ENCODE measurements around the gene BRSK1.

The BRSK1 gene

DNA sequence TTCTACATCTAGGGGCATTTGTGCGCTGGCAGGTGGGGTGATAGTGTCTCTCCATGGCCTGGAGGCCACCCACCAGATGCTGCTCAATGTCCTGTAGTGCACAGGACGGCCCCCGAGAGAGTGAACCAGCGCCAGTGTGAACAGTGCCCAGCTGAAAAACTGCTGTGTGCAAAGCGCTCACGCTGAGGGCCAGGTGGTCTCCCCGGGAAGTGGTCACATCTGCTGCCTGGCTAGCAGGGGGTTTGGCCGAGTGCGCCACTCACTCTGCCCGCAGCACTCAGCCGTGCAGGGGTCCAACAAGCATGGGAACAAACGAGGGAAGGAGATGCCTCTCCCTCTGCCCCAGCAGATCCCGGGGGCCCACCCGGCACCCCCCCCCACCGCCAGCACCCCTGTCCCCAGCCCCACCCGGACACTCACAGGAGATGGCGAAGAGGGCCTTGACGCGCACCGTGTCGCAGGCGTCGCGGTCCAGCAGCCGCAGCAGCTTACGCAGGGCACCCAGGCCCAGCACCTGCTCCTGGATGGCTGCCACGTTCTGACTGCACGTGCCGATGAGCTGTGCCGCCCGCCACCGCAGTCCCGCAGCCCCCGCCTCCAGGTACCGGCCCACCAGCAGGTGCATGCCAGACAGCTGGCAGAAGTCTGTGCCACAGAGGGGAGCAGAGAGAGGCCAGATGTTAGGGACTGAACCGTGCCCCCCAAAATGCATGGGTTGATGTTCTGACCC is 9.7 kb upstream of the BRSK1 start:
- in situ Hi-C loops (cut with HindIII; ENCODE audit: low sequenced_read_pairs): no loop called here

- in situ Hi-C loops (cut with HindIII; ENCODE audit: low sequenced_read_pairs): no loop called here
Observed at GRCh38 chr19:55275851-55276719, 7.7 kb upstream of the BRSK1 start.

- in situ Hi-C loops (cut with HindIII; ENCODE audit: low sequenced_read_pairs): no loop called here
Observed at GRCh38 chr19:55276720-55277430, 6.9 kb upstream of the BRSK1 start.

DNA sequence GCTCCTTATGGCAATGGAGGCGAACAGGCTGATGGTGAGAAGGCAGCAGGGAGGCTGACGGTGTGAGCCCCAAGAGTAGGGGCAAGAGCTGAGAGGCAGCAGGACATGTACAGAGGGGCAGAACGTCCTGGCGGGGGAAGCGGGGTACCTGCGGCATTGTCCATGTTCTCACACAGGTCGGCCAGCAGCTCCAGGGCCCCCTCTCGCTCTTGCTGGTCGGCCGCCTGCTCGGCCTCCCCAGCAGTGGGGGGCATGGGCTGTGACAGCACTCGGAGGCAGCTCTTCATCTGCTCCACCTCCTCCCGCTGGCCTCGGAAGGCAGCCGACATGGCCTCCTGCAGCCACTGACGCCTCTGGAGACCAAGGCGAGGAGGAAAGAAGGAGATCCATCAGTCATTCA is 6.3 kb upstream of the BRSK1 start:
- in situ Hi-C loops (cut with HindIII; ENCODE audit: low sequenced_read_pairs): no loop called here

- in situ Hi-C loops (cut with HindIII; ENCODE audit: low sequenced_read_pairs): no loop called here
Observed at GRCh38 chr19:55278391-55279135, 5.2 kb upstream of the BRSK1 start.

DNA sequence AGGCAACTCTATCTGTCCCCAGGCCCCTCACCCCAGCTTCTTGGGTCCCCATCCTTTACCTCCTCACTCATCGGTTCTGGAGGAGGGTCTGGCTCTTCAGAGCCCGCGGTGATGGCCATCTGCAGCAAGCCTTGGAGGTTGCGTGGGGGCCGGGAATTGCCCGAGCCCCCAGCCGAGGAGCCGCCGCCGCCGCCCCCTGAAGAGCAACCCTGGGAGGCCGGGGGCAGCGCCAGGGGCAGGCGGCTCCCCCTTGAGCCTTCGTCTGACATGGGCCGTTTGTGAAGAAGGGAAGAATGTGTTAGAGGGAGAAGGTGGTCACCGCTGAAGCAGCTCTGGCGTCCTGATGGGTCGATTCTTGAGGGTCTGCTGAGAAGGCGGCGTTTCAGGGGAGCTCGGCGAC is 4.5 kb upstream of the BRSK1 start:
- in situ Hi-C loops (cut with HindIII; ENCODE audit: low sequenced_read_pairs): no loop called here

DNA sequence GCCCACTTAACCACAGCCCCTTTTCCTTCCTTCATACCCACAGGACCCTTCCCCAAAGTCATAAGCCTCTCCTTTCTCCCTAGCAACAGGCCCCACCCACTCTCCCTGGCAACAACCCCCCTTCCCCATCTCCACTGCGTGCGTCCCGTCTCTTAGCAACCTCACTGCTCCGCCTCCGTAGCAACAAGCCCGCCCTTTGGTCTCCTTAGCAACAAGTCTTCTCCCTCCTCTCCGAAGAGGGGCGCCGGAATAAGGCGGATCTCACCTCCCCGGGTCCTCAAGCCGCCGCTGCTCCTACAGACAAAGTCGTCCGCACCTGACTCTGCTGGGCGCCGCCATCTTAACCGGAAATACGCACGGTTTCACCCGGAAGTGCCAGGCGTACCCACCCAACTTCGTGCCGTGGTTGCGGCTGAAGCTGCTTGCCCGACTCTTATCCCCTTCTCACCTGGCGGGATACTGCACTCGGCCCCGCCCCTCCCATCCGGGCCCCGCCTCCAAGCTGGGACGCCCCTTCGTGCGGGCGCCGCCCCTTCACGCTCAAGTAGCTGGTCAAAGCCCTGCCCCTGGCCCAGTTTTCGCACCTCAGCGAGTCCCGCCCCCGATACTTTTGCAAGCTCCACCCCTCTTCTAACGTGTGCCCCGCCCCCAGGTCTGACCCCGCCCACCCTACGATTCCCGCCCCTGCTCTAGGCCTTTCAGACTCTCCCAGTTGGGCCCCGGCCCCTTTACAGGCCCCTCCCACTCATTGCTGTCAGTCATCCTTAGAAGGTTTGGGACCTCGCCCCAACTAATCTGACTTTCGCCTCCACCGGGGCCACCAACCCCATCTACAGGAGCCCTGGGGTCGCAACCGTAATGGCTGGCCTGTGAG is 3.8 kb upstream of the BRSK1 start, which contains the start of gene HSPBP1:
Gene HSPBP1 (minus strand): TSS at position 341 of the 874 bp plus-strand sequence. CDS start 502 bp downstream, outside the sequence.
- in situ Hi-C loops (cut with HindIII; ENCODE audit: low sequenced_read_pairs): no loop called here

- in situ Hi-C loops (cut with HindIII; ENCODE audit: low sequenced_read_pairs): no loop called here
Observed at GRCh38 chr19:55284405-55285058, 735 bp downstream of the BRSK1 start.

DNA sequence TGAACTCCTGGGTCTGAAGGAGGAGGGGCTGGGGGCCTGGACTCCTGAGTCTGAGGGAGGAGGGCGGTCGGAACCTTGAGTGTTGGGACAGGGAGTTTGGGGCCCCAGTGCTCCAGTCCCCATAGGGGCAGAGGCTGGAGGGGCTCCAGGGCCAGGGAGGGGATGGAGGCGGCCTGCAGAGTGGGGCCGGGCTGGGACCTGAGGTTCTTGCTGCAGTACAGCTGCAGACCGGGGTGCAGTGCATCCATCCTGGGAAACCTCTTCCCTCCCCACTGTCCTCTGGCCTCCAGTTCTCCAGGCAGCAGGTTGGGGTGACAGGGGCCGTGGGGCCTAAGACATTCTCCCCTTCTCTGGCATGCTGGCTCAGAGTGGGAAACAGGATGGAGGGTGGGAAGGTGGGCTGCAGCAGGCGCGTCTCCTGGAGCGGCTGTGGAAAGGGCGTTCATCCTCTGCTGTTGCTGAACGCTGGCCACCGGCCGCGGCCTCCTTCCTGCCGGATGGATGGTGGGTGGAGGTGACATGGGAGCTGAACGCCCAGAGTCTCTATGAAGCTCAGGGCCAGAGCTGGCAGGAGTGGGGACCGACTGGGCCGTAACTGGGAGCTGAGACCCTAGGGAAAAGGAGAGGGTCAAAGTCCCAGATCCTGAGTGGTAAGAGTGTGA is 1.6 kb downstream of the BRSK1 start:
- in situ Hi-C loops (cut with HindIII; ENCODE audit: low sequenced_read_pairs): no loop called here

DNA sequence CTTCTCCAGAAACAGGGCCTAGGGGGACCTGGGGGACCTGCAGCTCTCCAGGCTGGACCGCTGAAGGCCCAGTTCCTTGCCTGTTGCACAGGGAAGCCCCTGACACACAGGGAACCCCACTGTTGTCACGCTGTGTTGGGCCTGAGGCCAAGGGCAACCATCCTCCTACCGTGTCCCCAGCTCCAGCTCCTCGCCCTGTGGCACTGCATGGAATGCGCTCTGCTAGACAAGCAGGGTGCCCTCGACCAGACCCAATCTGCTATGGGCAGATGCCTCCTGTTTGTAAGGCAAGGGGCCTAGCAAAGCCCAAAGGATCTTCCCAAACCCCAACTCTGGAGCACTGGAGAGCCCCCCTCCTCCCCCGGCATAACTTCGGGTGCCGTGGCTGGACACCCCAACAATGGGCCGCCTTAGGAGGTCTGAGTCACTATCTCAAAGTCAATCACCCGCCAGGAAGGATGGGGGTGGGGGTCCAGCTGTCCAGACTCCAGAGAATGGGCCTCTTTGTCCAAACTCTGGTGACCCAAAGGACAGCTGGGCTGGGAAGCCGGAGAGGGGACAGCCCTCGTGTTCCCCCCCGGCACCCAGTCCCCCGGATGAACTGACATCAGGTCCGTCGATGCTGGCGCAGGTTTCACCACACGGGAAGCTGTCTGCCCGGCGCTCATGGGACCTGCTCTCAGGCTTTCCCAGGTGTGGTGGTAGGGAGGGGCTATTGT is 3.7 kb downstream of the BRSK1 start:
- in situ Hi-C loops (cut with HindIII; ENCODE audit: low sequenced_read_pairs): no loop called here

DNA sequence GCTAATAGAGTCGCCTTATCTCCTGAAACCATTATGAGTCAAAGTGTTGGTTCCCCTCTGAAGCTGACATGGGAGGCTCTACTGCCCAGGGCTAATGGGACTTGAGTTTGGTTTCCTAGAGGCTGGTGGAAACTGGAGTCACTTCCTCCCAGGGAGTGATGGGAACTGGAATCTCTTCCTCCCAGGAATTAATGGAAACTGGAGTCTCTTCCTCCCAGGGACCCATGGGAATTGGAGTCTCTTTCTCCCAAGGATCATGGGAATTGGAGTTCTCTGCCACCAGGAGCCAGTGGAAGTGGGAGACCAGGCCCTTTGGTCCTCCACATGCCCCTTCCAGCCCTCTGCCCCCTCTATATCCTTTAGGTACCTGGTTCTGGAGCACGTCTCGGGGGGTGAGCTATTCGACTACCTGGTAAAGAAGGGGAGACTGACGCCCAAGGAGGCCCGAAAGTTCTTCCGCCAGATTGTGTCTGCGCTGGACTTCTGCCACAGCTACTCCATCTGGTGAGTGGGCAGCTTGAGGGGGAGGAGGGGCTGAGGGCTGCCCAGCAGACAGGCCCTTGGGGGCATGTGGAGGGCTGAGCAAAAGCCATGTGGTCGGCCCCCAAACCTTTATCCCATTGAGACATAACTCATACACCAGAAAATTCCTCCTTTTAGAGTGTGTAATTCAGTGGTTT is 5.5 kb downstream of the BRSK1 start:
- in situ Hi-C loops (cut with HindIII; ENCODE audit: low sequenced_read_pairs): no loop called here

GRCh38 chr19:55297267-55297666 is 13.5 kb downstream of the BRSK1 start:
- in situ Hi-C loops (cut with HindIII; ENCODE audit: low sequenced_read_pairs): loop anchor here (10.0 kb wide), 1 partner anchor 122 kb away; no protein-coding TSS in a partner anchor

DNA sequence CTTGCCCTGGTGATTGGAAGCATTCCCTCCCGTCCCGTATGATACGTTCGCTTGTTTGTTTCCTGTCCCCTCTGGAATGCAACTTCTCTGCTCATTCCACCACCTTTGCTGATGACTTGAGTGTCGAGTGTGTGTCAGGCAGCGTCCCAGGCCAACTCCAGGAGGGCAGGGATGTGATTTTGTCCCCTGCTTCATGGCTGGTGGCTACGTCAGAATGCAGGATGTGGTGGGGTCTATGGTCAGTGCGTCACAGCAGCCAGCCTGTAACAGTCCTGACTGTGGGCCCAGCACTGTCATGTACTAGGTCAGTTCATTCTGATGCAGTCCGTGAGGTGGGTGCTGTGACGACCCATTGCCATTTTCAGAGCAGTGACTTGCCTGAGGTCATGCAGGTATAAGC is 16.2 kb downstream of the BRSK1 start:
- in situ Hi-C loops (cut with HindIII; ENCODE audit: low sequenced_read_pairs): loop anchor here (10.0 kb wide), 1 partner anchor 125 kb away; no protein-coding TSS in a partner anchor

GRCh38 chr19:55300886-55301458 is 17.2 kb downstream of the BRSK1 start:
- in situ Hi-C loops (cut with HindIII; ENCODE audit: low sequenced_read_pairs): no loop called here

DNA sequence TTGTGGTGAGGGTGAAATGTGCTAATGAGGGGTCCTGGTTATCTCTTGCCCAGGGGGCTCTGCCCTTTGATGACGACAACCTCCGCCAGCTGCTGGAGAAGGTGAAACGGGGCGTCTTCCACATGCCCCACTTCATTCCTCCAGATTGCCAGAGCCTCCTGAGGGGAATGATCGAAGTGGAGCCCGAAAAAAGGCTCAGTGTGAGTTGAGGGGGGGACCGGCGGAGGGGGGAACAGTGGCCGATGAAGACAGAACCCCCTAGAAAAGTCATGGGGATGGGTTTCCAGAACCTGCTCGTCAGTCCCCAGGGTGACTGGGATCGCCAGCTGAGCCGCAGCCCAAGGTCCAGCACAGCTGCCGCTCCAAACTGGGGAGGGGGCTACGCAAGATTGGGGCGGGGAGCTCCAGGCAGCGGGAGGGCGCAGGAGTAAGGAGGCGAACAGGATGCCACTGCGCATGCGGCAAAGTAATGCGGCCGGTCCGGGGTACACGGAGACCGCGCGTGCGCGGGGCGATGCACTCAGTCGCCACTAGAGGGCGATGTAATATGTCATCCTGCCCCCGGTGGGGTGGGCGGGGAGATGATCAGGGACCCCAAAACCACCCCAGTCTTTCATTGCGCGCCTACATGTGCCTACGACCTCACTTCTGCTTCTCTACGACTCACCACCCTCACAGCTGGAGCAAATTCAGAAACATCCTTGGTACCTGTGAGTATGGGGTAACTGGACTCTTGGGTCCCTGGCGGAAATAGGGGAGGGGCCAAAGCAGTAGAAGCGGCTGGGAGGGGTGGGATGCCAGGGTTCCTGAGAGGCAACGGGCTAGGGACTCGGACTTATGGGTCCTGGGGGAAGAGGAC is 17.9 kb downstream of the BRSK1 start:
- in situ Hi-C loops (cut with HindIII; ENCODE audit: low sequenced_read_pairs): no loop called here

DNA sequence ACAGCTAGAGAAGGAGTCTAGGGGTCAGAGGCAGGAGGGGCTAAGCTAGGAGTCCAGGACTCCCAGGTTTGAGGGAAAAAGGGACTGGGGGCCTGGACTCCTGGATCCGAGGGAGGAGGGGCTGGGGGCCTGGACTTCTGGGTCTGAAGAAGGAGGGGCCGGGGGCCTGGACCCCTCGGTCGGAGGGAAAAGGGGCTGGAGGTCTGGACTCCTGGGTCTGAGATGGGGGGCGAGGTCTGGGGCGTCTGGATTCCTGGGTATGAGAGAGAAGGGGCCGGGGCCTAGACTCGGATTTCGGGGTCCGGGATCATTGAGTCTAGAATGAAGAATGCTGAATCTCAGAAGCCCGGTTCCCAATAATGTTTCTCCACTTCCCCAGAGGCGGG is 18.5 kb downstream of the BRSK1 start:
- in situ Hi-C loops (cut with HindIII; ENCODE audit: low sequenced_read_pairs): no loop called here

Measured in DLD1 (cell line).